Measurements from ENCODE around the gene TAF13. TPM values are rescaled to one million over a fixed set of nuclear protein-coding genes. Genes with fewer than 3 reads are reported as not detected.
A peak's percentile ranks its signal among the peaks of the same experiment; 100 is the strongest.

The TAF13 gene
- total and polyA plus RNA-seq, 9 of the 15 experiments (the other 6 are each of a cell fraction or from before 2014, with no cell fraction given): 14.9 to 77.2 (median 38.7) TPM

GRCh38 chr1:109090196-109091077, 14.6 kb upstream of the TAF13 start, which contains the start of gene TMEM167B (continued):
- TF ChIP-seq ZNF165 (CRISPR knock-in tag; IDR thresholded peaks at IDR 0.05; ENCODE audit: borderline replicate concordance): peak; percentile 62; the same call in 1 of the 2 replicates
- peak; percentile 78 for TF ChIP-seq EP300 (IDR thresholded peaks at IDR 0.05; ENCODE audit: low read length)
- TF ChIP-seq, protein P1, sequence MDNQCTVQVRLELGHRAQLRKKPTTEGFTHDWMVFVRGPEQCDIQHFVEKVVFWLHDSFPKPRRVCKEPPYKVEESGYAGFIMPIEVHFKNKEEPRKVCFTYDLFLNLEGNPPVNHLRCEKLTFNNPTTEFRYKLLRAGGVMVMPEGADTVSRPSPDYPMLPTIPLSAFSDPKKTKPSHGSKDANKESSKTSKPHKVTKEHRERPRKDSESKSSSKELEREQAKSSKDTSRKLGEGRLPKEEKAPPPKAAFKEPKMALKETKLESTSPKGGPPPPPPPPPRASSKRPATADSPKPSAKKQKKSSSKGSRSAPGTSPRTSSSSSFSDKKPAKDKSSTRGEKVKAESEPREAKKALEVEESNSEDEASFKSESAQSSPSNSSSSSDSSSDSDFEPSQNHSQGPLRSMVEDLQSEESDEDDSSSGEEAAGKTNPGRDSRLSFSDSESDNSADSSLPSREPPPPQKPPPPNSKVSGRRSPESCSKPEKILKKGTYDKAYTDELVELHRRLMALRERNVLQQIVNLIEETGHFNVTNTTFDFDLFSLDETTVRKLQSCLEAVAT (IDR thresholded peaks at IDR 0.05): peak in 1 of 2 experiments; percentile 100; a peak in 2 of 4 replicates
- no peak for TF ChIP-seq ZNF584 (CRISPR knock-in tag; IDR thresholded peaks at IDR 0.05; ENCODE audit: low read depth)
- TF ChIP-seq PCBP1 (IDR thresholded peaks at IDR 0.05; ENCODE audit: low read depth, low read length, poor library complexity, severe bottlenecking): no peak
- peak; percentile 64; the same call in 1 of the 2 replicates for TF ChIP-seq POLR2AphosphoS2 (IDR thresholded peaks at IDR 0.05; ENCODE audit: low read length)
- 0 out of 2 replicates have a peak, but pooled peaks have one; percentile 8 for TF ChIP-seq ARID2 (IDR thresholded peaks at IDR 0.05)
- TF ChIP-seq HDAC6 (IDR thresholded peaks at IDR 0.05; ENCODE audit: low read depth, low read length): no peak
- TF ChIP-seq ARHGAP35 (IDR thresholded peaks at IDR 0.05; ENCODE audit: partially characterized antibody): no peak
- no peak for TF ChIP-seq KLF16 (IDR thresholded peaks at IDR 0.05)
- no peak for TF ChIP-seq PTRF (tag; IDR thresholded peaks at IDR 0.05)
- TF ChIP-seq ZBTB5 (IDR thresholded peaks at IDR 0.05): no peak
- TF ChIP-seq, protein P2, sequence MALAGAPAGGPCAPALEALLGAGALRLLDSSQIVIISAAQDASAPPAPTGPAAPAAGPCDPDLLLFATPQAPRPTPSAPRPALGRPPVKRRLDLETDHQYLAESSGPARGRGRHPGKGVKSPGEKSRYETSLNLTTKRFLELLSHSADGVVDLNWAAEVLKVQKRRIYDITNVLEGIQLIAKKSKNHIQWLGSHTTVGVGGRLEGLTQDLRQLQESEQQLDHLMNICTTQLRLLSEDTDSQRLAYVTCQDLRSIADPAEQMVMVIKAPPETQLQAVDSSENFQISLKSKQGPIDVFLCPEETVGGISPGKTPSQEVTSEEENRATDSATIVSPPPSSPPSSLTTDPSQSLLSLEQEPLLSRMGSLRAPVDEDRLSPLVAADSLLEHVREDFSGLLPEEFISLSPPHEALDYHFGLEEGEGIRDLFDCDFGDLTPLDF (CRISPR knock-in tag; IDR thresholded peaks at IDR 0.05): peak; percentile 81
- TF ChIP-seq POLR2B (IDR thresholded peaks at IDR 0.05; ENCODE audit: low read depth, partially characterized antibody): peak; percentile 90
- TF ChIP-seq DNMT1 (IDR thresholded peaks at IDR 0.05): no peak
- no peak for TF ChIP-seq MYBL2 (IDR thresholded peaks at IDR 0.05; ENCODE audit: low read depth)
- TF ChIP-seq MYBL2 (CRISPR knock-in tag; IDR thresholded peaks at IDR 0.05; ENCODE audit: borderline replicate concordance): no peak
- no peak for TF ChIP-seq CBX8 (IDR thresholded peaks at IDR 0.05; ENCODE audit: borderline replicate concordance, extremely low read depth, low read depth, low read length, poor library complexity, severe bottlenecking)
- TF ChIP-seq, protein P3, sequence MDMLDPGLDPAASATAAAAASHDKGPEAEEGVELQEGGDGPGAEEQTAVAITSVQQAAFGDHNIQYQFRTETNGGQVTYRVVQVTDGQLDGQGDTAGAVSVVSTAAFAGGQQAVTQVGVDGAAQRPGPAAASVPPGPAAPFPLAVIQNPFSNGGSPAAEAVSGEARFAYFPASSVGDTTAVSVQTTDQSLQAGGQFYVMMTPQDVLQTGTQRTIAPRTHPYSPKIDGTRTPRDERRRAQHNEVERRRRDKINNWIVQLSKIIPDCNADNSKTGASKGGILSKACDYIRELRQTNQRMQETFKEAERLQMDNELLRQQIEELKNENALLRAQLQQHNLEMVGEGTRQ (CRISPR knock-in tag; IDR thresholded peaks at IDR 0.05): no peak
- TF ChIP-seq SP2 (IDR thresholded peaks at IDR 0.05; ENCODE audit: extremely low read depth, low read depth, low read length, poor library complexity, severe bottlenecking): no peak
